ENCODE results near the gene ADAMTS19. TPM values are rescaled to one million over a fixed set of nuclear protein-coding genes. Genes with fewer than 3 reads are reported as not detected.

Gene ADAMTS19
- total and polyA plus RNA-seq, 2 experiments from 2014 or later: not detected

- Histone ChIP-seq H3K9me2 (ENCODE audit: insufficient read depth) (no peaks in the 10 kb centered on the region), H3K4me3 (no peak overlapping the region), H3K4me1 (ENCODE audit: insufficient read depth) (no peaks in the 10 kb centered on the region), H3K27ac (no peak overlapping the region), H3K36me3 (ENCODE audit: low read depth) (no peaks in the 10 kb centered on the region), H3K79me2 (ENCODE audit: insufficient read depth) (no peaks in the 10 kb centered on the region), H4K20me1 (ENCODE audit: insufficient read depth) (no peaks in the 10 kb centered on the region), H3K9ac (no peak overlapping the region), H3K4me2 (ENCODE audit: unreplicated experiment) (no peak overlapping the region), H3K27me3 (replicated peaks; ENCODE audit: insufficient read depth) (no peaks in the 10 kb centered on the region), H2AFZ (no peak overlapping the region), H3F3A (ENCODE audit: insufficient read depth) (no peaks in the 10 kb centered on the region), H3K9me3 (ENCODE audit: low read depth) (peaks cover 3% of the 10 kb centered on the region)
- no peak for DNase-seq
- in situ Hi-C loops (cut with MboI): no loop called here
- no peak for TF ChIP-seq EZH2phosphoT487 (IDR thresholded peaks at IDR 0.05; ENCODE audit: insufficient read depth, low read depth)
- TF ChIP-seq EZH2 (IDR thresholded peaks at IDR 0.05; ENCODE audit: insufficient read depth, poor library complexity, severe bottlenecking): no peak
- WGBS, 2 experiments (ENCODE audit: low coverage in 1 of 2, low lambda C conversion rate in 2 of 2, missing lambda C conversion rate in 2 of 2): 4 to 10% methylated on average over 1 of the region's 1 CpG
Observed at GRCh38 chr5:129617206-129617605, 157.1 kb downstream of the ADAMTS19 start.

- H3K27ac ChIP-seq: no peak overlapping the region
- H3K9me2 ChIP-seq (ENCODE audit: insufficient read depth): no peaks in the 10 kb centered on the region
- H3K4me2 ChIP-seq (ENCODE audit: unreplicated experiment): no peak overlapping the region
- H3K4me1 ChIP-seq (ENCODE audit: insufficient read depth): no peaks in the 10 kb centered on the region
- TF ChIP-seq EZH2 (IDR thresholded peaks at IDR 0.05; ENCODE audit: insufficient read depth, poor library complexity, severe bottlenecking) (no peak), EZH2phosphoT487 (IDR thresholded peaks at IDR 0.05; ENCODE audit: insufficient read depth, low read depth) (no peak)
- 12 to 13% methylated on average over 2 of the region's 2 CpGs for WGBS, 2 experiments (ENCODE audit: low coverage in 1 of 2, low lambda C conversion rate in 2 of 2, missing lambda C conversion rate in 2 of 2)
- H2AFZ ChIP-seq: no peak overlapping the region
- H3K79me2 ChIP-seq (ENCODE audit: insufficient read depth): no peaks in the 10 kb centered on the region
- no peaks in the 10 kb centered on the region for H3K27me3 ChIP-seq (replicated peaks; ENCODE audit: insufficient read depth)
- in situ Hi-C loops (cut with MboI): no loop called here
- no peak for DNase-seq
- H3K4me3 ChIP-seq: no peak overlapping the region
- no peak overlapping the region for H3K9ac ChIP-seq
- peaks cover 3% of the 10 kb centered on the region for H3K9me3 ChIP-seq (ENCODE audit: low read depth)
- no peaks in the 10 kb centered on the region for H3F3A ChIP-seq (ENCODE audit: insufficient read depth)
- H3K36me3 ChIP-seq (ENCODE audit: low read depth): no peaks in the 10 kb centered on the region
- H4K20me1 ChIP-seq (ENCODE audit: insufficient read depth): no peaks in the 10 kb centered on the region
Observed at GRCh38 chr5:129619782-129620181, 159.7 kb downstream of the ADAMTS19 start.

DNA sequence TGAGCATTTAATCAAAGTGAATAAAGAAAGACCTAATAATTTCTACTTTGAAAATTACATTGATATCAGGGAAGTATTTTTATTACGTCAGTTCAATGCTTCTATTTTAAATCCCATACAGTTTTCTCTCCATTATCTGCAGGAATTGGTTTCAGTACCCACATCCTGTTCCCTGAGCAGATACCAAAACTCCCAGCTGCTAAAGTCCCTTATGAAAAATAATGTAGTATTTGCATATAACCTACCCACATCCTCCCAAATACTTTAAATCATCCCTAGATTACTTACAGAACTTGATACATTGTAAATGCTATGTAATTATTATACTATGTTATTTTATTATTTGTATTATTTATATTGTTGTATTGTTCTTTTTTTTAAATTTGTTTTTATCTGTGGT is 162.4 kb downstream of the ADAMTS19 start:
- H3K4me1 ChIP-seq (ENCODE audit: insufficient read depth): no peaks in the 10 kb centered on the region
- H3K4me2 ChIP-seq (ENCODE audit: unreplicated experiment): no peak overlapping the region
- peaks cover 3% of the 10 kb centered on the region for H3K9me3 ChIP-seq (ENCODE audit: low read depth)
- in situ Hi-C loops (cut with MboI): no loop called here
- H3K27me3 ChIP-seq (replicated peaks; ENCODE audit: insufficient read depth): no peaks in the 10 kb centered on the region
- TF ChIP-seq EZH2phosphoT487 (IDR thresholded peaks at IDR 0.05; ENCODE audit: insufficient read depth, low read depth) (no peak), EZH2 (IDR thresholded peaks at IDR 0.05; ENCODE audit: insufficient read depth, poor library complexity, severe bottlenecking) (no peak)
- no peak overlapping the region for H3K27ac ChIP-seq
- no peaks in the 10 kb centered on the region for H3K79me2 ChIP-seq (ENCODE audit: insufficient read depth)
- H3F3A ChIP-seq (ENCODE audit: insufficient read depth): no peaks in the 10 kb centered on the region
- H4K20me1 ChIP-seq (ENCODE audit: insufficient read depth): no peaks in the 10 kb centered on the region
- no peaks in the 10 kb centered on the region for H3K9me2 ChIP-seq (ENCODE audit: insufficient read depth)
- no peak overlapping the region for H3K4me3 ChIP-seq
- WGBS, 2 experiments (ENCODE audit: low coverage in 1 of 2, low lambda C conversion rate in 2 of 2, missing lambda C conversion rate in 2 of 2): 6 to 8% methylated on average over 1 of the region's 1 CpG
- no peak overlapping the region for H3K9ac ChIP-seq
- no peaks in the 10 kb centered on the region for H3K36me3 ChIP-seq (ENCODE audit: low read depth)
- DNase-seq: no peak
- no peak overlapping the region for H2AFZ ChIP-seq

DNA sequence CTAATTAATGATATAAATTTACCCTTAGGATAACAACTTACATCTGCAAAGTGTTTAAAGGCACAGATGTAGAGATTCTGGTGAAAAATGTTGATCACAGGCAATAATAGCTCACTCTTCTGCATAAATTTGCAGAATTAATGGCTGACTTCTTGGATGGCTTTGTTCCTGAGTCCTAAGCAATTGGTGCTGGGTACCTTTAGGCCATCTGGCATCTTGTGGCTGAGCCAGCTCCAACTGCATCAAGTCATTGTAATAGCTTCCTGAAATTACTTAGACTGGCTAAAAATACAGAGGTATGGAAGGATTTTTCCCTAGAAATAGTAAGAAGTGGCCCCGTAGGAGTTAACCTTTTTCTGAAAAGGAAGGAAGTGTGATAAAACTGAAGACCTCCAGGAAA is 169.5 kb downstream of the ADAMTS19 start:
- 21 to 22% methylated on average over 1 of the region's 1 CpG for WGBS, 2 experiments (ENCODE audit: low coverage in 1 of 2, low lambda C conversion rate in 2 of 2, missing lambda C conversion rate in 2 of 2)
- no peaks in the 10 kb centered on the region for H3K9me2 ChIP-seq (ENCODE audit: insufficient read depth)
- no peak overlapping the region for H3K4me3 ChIP-seq
- H3K27ac ChIP-seq: no peak overlapping the region
- no peak overlapping the region for H3K9ac ChIP-seq
- H3K79me2 ChIP-seq (ENCODE audit: insufficient read depth): no peaks in the 10 kb centered on the region
- in situ Hi-C loops (cut with MboI): no loop called here
- TF ChIP-seq EZH2 (IDR thresholded peaks at IDR 0.05; ENCODE audit: insufficient read depth, poor library complexity, severe bottlenecking) (no peak), EZH2phosphoT487 (IDR thresholded peaks at IDR 0.05; ENCODE audit: insufficient read depth, low read depth) (no peak)
- no peaks in the 10 kb centered on the region for H3K36me3 ChIP-seq (ENCODE audit: low read depth)
- H3F3A ChIP-seq (ENCODE audit: insufficient read depth): no peaks in the 10 kb centered on the region
- no peak overlapping the region for H3K4me2 ChIP-seq (ENCODE audit: unreplicated experiment)
- no peaks in the 10 kb centered on the region for H3K27me3 ChIP-seq (replicated peaks; ENCODE audit: insufficient read depth)
- no peaks in the 10 kb centered on the region for H3K4me1 ChIP-seq (ENCODE audit: insufficient read depth)
- no peaks in the 10 kb centered on the region for H3K9me3 ChIP-seq (ENCODE audit: low read depth)
- DNase-seq: no peak
- H4K20me1 ChIP-seq (ENCODE audit: insufficient read depth): no peaks in the 10 kb centered on the region
- H2AFZ ChIP-seq: no peak overlapping the region

DNA sequence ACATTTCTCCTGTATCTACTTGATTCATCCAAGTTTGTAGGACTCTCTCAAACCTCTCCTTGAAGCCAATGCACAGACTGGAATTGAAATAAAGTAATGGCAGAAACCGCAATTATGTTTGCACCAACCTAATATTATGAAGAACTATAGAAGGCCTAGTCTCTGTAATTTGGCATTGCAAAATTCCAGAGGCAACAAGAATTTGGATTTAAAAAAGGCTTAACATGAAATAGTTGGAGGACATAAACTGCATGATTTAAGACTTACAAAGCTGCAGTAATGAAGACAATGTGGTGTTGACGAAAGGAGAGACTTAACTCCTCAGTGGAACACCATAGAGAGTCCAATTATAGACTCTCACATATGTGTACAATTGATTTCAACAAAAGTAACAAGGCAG is 170.0 kb downstream of the ADAMTS19 start:
- no peak for DNase-seq
- H2AFZ ChIP-seq: no peak overlapping the region
- H3K9ac ChIP-seq: no peak overlapping the region
- H3K4me3 ChIP-seq: no peak overlapping the region
- H3K9me3 ChIP-seq (ENCODE audit: low read depth): no peaks in the 10 kb centered on the region
- in situ Hi-C loops (cut with MboI): no loop called here
- no peaks in the 10 kb centered on the region for H3K27me3 ChIP-seq (replicated peaks; ENCODE audit: insufficient read depth)
- no peak overlapping the region for H3K27ac ChIP-seq
- H3K4me2 ChIP-seq (ENCODE audit: unreplicated experiment): no peak overlapping the region
- H3K79me2 ChIP-seq (ENCODE audit: insufficient read depth): no peaks in the 10 kb centered on the region
- no peaks in the 10 kb centered on the region for H3F3A ChIP-seq (ENCODE audit: insufficient read depth)
- no peaks in the 10 kb centered on the region for H3K9me2 ChIP-seq (ENCODE audit: insufficient read depth)
- no peak for TF ChIP-seq EZH2phosphoT487 (IDR thresholded peaks at IDR 0.05; ENCODE audit: insufficient read depth, low read depth)
- TF ChIP-seq EZH2 (IDR thresholded peaks at IDR 0.05; ENCODE audit: insufficient read depth, poor library complexity, severe bottlenecking): no peak
- no peaks in the 10 kb centered on the region for H3K36me3 ChIP-seq (ENCODE audit: low read depth)
- H3K4me1 ChIP-seq (ENCODE audit: insufficient read depth): no peaks in the 10 kb centered on the region
- no peaks in the 10 kb centered on the region for H4K20me1 ChIP-seq (ENCODE audit: insufficient read depth)
- 8 to 10% methylated on average over 2 of the region's 2 CpGs for WGBS, 2 experiments (ENCODE audit: low coverage in 1 of 2, low lambda C conversion rate in 2 of 2, missing lambda C conversion rate in 2 of 2)
